Panc1 (cell line): ENCODE measurements around the gene ALKBH3. TPM values are rescaled to one million over a fixed set of nuclear protein-coding genes. Genes with fewer than 3 reads are reported as not detected.

Experiments used
- ATAC-seq: fragments of 200-7000 bp; cut with Tn5 transposase; 2 replicates; pipeline ENCODE4 v1.9.1; 2020; ENCODE audit warnings: mild to moderate bottlenecking, moderate library complexity
- BruUV-seq: library from RNA; stranded (reverse); fragments of 400-500 nt; replicated peaks from 2 replicates; lab custom pipeline; 2021; lab: Mats Ljungman, UMichigan
- CTCF ChIA-PET: fragments of 300-600 bp; sonication (Branson Sonifier 250); formaldehyde crosslinking; loops from one replicate; lab custom pipeline; 2022; ENCODE audit warnings: antibody characterized with exemption; lab: Charles Lee
- POLR2A ChIA-PET: fragments of 300-600 bp; sonication (Branson Sonifier 250); formaldehyde crosslinking; loops from one replicate; lab custom pipeline; 2022; ENCODE audit warnings: antibody characterized with exemption; lab: Charles Lee
- DNase-seq: peaks from one replicate; pipeline ENCODE4 v3.0.0-alpha.2; 2010; ENCODE audit warnings: low read depth, low spot score
- H3K27ac ChIP-seq: 2 replicates; pipeline ENCODE4 v1.5.1; 2011; ENCODE audit warnings: mild to moderate bottlenecking, low read length, inconsistent platforms
- H3K27me3 ChIP-seq: fragments of 200-500 bp; sonication (Bioruptor generic); 2 replicates; pipeline ENCODE4 v1.6.0; 2014; ENCODE audit warnings: low read length, inconsistent platforms; ENCODE audit not compliant: control insufficient read depth, insufficient read depth
- H3K36me3 ChIP-seq: fragments of 200-500 bp; sonication (Bioruptor generic); 2 replicates; pipeline ENCODE4 v1.5.1; 2014; ENCODE audit warnings: inconsistent platforms, mild to moderate bottlenecking, low read length, moderate library complexity; ENCODE audit not compliant: control insufficient read depth, insufficient read depth
- H3K4me1 ChIP-seq: 2 replicates; pipeline ENCODE4 v1.5.1; 2011; ENCODE audit warnings: inconsistent platforms, mild to moderate bottlenecking, low read length, moderate library complexity; ENCODE audit not compliant: control insufficient read depth, insufficient read depth
- H3K4me3 ChIP-seq, 2 experiments: 2 replicates each; pipeline ENCODE4 v1.5.1; 2011 to 2012; ENCODE audit warnings: low read depth in 2 of 2, low read length in 2 of 2, mild to moderate bottlenecking in 2 of 2, inconsistent platforms in 1 of 2, moderate library complexity in 1 of 2
- H3K9me3 ChIP-seq: fragments of 200-500 bp; sonication (Bioruptor generic); 2 replicates; pipeline ENCODE4 v1.5.1; 2014; ENCODE audit warnings: low read depth, mild to moderate bottlenecking, inconsistent platforms, low read length, moderate library complexity; ENCODE audit not compliant: control insufficient read depth, insufficient read depth
- POLR2AphosphoS5 ChIP-seq: IDR thresholded peaks from 2 replicates; pipeline ENCODE4 v1.6.1; 2012; ENCODE audit warnings: mild to moderate bottlenecking, low read depth, low read length, moderate library complexity
- SIN3A ChIP-seq: IDR thresholded peaks from 2 replicates; pipeline ENCODE4 v1.6.1; 2012; ENCODE audit warnings: low read depth, mild to moderate bottlenecking, low read length, moderate library complexity, borderline replicate concordance; ENCODE audit not compliant: insufficient read depth
- TCF7L2 ChIP-seq: IDR thresholded peaks from 2 replicates; pipeline ENCODE4 v1.6.1; 2011; ENCODE audit warnings: mild to moderate bottlenecking, low read depth, low read length, inconsistent platforms
- in situ Hi-C: cut with HindIII; loops from 2 replicates; pipeline ENCODE4 v1.10.0; 2016; ENCODE audit warnings: low sequenced_read_pairs, low pct_unique_long_range_greater_than_20kb
- intact Hi-C: fragments of 100-400 bp; cut with micrococcal nuclease; formaldehyde crosslinking; loops from one replicate; pipeline ENCODE4 v1.10.0; 2022; ENCODE audit not compliant: unreplicated experiment
- total RNA-seq: library from RNA; stranded (reverse); gene quantifications from one replicate; pipeline ENCODE4 v1.2.1, GENCODE V29; 2021; ENCODE audit not compliant: unreplicated experiment
- TF ChIP-seq, protein P1 (sequence below): fragments of 450-650 bp; IDR thresholded peaks from 2 replicates; pipeline ENCODE4 v1.5.1; 2017; ENCODE audit warnings: mild to moderate bottlenecking
- TF ChIP-seq, protein P2 (sequence below), 2 experiments: IDR thresholded peaks; 2 replicates each; pipeline ENCODE4 v1.6.1; 2011 to 2012; ENCODE audit warnings: low read depth in 2 of 2, control low read depth in 1 of 2, low read length in 1 of 2, mild to moderate bottlenecking in 1 of 2, moderate library complexity in 1 of 2; ENCODE audit not compliant: insufficient read depth in 1 of 2

Gene ALKBH3
- total RNA-seq, 1 experiment from 2014 or later, result 34.4 TPM

DNA sequence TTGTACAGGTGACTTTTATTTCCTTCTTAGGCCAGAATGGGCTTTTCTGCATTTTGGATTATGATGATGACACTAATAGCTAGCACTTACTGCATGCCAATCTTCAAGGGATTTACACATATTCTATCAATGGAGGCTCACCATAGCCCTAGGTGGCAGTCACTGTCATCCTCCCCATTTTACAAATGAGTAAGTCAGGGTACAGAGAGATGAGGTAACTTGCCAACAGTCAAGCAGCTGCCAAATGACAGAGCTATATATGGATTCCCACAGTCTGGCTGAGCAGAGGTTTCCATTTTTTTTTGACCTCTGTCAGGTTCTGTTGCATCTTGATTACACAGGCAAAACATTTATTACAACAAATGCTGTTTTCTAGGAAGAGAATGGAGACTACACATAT is 38.0 kb downstream of the ALKBH3 start:
- Histone ChIP-seq H3K4me3 (no peak overlapping the region), H3K27me3 (no peaks in the 10 kb centered on the region), H3K36me3 (peaks cover 3% of the 10 kb centered on the region; the same call in 1 of the 2 replicates), H3K27ac (no peak overlapping the region), H3K9me3 (no peaks in the 10 kb centered on the region), H3K4me1 (no peaks in the 10 kb centered on the region; the same call in 1 of the 2 replicates)
- no TSS peak for BruUV-seq
- intact Hi-C loops (no loop called here), in situ Hi-C loops (no loop called here)
- DNase-seq (no peak), ATAC-seq (no peak)
- ChIA-PET POLR2A (no interaction called here), CTCF (interaction anchor here (0.7 kb wide), 1 partner anchor 9 kb away, joined by 5 read pairs; no protein-coding TSS in a partner anchor)
- TF ChIP-seq TCF7L2 (no peak), POLR2AphosphoS5 (no peak)
- TF ChIP-seq, protein P1, sequence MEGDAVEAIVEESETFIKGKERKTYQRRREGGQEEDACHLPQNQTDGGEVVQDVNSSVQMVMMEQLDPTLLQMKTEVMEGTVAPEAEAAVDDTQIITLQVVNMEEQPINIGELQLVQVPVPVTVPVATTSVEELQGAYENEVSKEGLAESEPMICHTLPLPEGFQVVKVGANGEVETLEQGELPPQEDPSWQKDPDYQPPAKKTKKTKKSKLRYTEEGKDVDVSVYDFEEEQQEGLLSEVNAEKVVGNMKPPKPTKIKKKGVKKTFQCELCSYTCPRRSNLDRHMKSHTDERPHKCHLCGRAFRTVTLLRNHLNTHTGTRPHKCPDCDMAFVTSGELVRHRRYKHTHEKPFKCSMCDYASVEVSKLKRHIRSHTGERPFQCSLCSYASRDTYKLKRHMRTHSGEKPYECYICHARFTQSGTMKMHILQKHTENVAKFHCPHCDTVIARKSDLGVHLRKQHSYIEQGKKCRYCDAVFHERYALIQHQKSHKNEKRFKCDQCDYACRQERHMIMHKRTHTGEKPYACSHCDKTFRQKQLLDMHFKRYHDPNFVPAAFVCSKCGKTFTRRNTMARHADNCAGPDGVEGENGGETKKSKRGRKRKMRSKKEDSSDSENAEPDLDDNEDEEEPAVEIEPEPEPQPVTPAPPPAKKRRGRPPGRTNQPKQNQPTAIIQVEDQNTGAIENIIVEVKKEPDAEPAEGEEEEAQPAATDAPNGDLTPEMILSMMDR, result no peak

DNA sequence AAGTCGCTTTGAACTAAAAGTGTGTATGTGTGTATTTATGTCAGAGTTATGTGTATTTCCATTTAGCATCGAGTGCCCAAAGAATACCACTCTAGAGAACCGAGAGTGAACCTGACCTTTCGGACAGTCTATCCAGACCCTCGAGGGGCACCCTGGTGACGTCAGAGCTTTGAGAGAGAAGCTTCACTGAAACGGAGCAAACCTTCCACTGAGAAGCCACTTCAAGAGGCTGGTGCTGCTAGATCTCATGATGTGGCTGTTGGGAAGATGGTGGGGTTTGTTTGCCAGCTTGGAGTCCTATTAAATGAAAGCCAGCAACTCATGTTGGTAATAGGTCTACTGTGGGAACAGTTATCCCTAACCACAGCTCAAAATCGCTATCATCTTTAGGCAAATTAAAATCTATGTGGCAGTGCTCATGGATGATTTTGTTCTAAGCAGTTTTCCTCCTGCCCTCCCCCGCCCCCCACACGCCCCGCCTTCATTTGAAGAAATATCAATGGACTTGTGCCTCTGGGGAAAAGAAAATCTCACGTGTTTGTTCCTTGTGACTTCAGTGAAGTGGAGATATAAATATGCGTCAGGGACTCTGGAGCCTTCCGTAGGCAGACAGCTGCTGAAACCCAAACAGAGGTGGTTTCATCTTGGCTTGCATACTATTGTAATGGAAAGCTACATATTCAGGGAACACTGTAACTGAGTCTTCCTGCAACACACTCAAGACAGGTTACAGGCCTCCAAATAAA is 39.4 kb downstream of the ALKBH3 start:
- DNase-seq (no peak), ATAC-seq (no peak)
- intact Hi-C loops (no loop called here), in situ Hi-C loops (no loop called here)
- Histone ChIP-seq H3K4me1 (no peaks in the 10 kb centered on the region; the same call in 1 of the 2 replicates), H3K9me3 (no peaks in the 10 kb centered on the region), H3K27me3 (no peaks in the 10 kb centered on the region), H3K4me3 (no peak overlapping the region), H3K36me3 (peaks cover 3% of the 10 kb centered on the region; the same call in 1 of the 2 replicates), H3K27ac (no peak overlapping the region)
- ChIA-PET CTCF (no interaction called here), POLR2A (no interaction called here)
- TF ChIP-seq, protein P2, sequence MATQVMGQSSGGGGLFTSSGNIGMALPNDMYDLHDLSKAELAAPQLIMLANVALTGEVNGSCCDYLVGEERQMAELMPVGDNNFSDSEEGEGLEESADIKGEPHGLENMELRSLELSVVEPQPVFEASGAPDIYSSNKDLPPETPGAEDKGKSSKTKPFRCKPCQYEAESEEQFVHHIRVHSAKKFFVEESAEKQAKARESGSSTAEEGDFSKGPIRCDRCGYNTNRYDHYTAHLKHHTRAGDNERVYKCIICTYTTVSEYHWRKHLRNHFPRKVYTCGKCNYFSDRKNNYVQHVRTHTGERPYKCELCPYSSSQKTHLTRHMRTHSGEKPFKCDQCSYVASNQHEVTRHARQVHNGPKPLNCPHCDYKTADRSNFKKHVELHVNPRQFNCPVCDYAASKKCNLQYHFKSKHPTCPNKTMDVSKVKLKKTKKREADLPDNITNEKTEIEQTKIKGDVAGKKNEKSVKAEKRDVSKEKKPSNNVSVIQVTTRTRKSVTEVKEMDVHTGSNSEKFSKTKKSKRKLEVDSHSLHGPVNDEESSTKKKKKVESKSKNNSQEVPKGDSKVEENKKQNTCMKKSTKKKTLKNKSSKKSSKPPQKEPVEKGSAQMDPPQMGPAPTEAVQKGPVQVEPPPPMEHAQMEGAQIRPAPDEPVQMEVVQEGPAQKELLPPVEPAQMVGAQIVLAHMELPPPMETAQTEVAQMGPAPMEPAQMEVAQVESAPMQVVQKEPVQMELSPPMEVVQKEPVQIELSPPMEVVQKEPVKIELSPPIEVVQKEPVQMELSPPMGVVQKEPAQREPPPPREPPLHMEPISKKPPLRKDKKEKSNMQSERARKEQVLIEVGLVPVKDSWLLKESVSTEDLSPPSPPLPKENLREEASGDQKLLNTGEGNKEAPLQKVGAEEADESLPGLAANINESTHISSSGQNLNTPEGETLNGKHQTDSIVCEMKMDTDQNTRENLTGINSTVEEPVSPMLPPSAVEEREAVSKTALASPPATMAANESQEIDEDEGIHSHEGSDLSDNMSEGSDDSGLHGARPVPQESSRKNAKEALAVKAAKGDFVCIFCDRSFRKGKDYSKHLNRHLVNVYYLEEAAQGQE (IDR thresholded peaks at IDR 0.05; ENCODE audit: insufficient read depth in 1 of 2, low read depth in 2 of 2, low read length in 1 of 2), result no peak
- TF ChIP-seq SIN3A (no peak), POLR2AphosphoS5 (no peak), TCF7L2 (no peak)
- TF ChIP-seq, protein P1, result no peak
- no TSS peak for BruUV-seq
